Activated T-cell treated with anti-CD3 and anti-CD28 coated beads for 24 hours (primary cell): ENCODE measurements around the gene ZNF653.

Experiments used
- DNase-seq: peaks from one replicate; pipeline ENCODE4 v3.0.0-alpha.2; 2020; ENCODE audit warnings: low read depth

ZNF653 gene

DNA sequence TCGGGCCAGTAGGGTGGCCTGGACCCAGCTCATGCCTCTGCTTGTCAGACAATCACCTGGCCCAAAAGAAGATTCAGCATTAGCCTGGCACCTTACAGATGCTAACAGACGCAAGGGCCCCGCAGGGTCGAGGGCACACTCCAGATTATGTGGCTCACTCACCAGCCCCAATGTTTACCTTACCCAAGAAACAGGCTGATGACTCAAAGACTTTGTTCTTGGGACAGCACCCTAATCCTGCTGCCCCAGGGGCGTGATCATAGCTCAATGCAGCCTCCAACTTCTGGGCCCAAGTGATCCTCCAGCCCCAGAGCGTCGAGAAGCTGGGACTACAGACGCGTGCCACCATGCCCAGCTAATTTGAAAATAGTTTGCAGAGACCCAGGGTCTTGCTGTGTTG is 13.5 kb upstream of the ZNF653 start:
- DNase-seq, result no peak

DNA sequence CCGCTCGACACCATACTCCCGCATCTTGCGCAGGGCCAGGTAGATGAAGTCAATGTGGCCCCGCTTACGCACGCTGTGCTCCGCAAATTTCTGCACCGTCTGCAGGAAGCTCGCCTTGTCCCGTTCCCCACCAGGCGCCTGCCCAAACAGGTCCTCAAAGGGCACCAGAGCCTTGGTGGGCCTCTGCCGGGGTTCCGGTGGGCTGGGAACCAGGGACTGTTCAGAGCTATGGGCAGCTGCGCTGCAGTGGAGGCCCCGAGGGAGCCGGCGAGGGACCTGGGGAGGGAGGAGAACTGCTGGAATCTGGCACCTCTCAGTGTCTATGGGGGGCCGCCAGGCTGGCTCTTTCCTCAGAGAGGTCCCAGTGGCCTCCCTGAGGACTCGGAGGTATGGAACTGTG is 8.3 kb upstream of the ZNF653 start:
- no peak for DNase-seq

DNA sequence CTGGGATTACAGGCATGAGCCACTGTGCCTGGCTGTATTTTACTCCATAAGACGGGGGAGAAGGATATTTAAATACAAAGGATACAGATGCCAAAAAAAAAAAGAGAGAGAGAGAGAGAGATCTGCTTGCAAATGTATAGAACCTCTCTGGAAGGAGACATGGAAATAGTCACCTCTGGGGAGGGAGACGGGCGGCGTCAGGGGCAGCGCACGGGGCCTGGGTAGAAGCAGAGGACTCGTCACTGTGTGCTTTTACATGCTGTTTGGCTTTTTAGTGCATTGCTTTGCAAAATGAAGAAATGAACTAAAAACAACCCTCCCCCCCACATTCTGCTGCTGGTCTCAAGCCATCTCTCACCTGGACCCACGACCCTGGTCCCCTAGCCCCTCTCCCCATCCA is 4.8 kb upstream of the ZNF653 start:
- no peak for DNase-seq

DNA sequence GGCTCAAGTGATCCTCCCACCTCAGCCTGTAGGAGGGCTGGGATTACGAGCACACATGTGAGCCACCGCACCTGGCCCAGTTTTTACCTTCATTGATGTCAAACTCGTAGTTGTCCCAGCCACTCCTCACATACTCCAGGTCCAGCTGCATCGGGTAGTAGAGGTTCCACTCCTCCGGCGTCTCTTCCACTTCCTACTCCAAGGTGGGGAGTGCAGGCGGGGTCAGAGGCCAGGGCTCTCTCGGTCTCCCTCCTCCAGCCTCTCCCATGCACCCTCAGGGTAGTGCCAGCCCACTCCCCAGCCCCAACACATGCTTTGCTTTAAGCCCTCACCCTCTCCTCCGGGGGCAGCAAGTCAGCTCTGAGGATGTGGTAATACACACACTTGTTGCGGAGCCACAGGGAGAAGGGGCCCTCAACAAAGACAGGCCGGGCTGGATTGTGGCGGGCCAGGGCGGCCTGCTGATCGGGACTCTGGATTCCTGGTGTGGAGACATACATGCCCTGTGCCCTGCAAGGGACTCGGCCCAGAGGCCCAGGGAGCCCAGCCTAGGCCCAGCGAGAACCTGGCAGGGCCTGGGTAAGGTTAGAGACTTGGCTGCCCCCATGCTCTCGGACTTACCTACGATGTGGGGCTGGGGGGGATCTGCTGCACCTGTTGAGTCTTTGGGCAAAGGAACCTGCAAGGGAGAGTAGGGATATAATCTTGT is 1.9 kb upstream of the ZNF653 start:
- DNase-seq, result no peak

DNA sequence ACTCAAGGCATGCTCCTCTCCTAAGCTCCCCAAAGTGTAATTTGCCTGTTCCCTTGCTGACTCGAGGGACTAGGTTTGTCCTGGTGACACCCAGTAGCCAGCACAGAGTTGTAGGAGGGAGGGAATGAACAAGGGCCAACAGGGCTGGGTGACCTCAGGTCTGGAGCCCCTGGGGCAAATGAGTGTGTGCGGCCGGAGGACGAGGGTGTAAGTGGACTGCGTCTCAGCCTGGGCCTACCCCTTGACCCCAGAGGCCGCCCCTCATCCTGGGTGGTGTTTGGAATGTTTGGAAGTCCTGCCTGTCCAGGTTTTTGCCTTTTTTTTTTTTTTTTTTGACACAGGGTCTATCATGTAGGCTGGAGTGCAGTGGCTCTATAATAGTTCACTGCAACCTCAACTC is 1.3 kb upstream of the ZNF653 start:
- no peak for DNase-seq

DNA sequence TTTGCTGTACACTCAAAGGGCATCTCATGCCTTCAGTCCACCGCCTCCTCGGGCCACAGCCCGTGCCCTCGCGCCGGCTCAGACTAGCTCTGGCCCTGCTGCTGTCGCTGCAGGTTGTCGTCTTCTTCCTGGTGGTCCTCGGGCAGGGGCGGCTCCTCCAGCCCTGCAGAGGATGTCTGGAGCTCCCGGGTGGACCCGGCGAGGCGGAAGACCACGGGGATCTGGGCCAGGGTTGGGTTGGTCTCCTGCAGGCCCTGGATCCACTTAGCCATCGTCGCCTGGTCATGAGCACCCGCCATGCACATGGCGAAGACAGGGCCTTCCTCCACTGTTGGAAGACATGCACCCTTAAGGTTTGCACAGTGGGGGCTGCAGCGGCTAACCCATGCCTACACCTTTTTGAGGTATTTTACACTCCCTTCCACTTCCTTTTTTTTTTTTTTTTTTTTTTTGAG is 489 bp upstream of the ZNF653 start:
- DNase-seq, result no peak

DNA sequence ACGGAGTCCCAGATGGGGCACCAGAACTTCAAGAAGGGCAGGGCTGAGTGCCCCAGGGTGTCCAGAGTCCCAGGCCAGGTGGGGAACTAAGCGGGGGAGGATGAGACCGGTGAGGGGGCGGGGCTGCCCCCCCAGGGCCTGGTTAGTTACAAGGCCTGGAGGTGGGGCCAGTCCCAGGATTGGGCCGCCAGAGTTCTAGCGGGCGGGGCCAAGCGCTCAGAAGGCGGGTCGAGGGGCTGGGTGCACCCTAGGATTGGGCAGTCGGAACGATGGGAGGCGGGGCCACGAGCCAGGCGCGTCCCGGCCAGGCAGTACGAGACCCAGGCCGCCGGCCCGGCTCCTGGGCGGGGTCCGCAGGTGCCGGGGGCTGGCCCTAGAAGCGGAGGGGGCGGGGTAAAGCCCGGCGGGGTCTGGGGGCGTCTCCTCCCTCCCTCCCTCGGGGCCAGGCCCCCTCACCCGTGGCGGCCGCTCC is 571 bp downstream of the ZNF653 start:
- DNase-seq, result peak; percentile 94

DNA sequence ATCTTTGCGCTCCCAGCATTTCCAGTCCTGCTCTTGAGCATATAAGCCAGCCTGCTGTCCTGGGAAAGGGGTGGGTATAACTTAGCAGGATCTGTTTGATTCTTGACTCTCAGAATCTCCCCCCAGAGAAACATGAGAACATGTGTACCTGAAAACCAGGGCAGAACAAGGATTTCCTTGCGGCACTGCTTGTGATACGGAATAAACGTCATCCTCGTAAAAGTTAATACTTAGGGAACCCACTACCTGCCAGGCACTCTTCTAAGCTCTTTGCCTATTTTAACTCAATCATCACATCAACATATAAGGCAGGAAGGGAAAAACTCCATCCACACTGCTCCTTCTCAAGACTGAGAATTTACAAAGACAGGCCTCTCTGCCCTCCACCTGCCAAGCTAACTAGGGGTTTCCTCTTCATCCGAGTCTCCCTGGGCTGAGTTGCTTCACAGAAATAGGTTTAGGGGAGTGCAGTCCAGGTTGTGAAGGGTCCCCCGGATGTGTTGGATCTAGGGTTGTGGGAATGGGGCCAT is 1.1 kb downstream of the ZNF653 start:
- no peak for DNase-seq

DNA sequence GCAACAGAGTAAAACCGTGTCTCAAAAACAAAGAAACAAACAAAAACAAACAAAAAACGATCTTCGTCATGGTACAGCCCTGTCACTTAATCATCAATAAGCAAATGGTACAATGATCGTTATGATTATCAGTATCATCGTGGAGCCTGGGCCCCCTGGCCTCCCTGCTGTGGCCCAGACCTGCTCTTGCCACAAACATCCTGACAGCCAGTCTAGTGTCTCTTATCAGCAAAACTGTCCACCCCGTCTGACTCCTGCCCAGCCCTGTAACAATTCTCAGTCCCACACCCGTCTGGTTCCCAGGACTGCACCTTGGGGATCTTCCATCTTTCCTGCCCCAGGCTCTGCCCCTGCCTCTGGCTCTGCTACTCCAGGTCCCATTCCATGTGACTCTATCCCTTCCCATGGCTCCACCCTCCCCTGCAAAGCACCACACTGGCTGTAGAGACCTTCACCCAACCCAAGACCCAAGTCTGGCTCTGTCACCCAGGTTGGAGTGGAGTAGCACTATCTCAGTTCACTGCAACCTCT is 5.7 kb downstream of the ZNF653 start:
- no peak for DNase-seq

DNA sequence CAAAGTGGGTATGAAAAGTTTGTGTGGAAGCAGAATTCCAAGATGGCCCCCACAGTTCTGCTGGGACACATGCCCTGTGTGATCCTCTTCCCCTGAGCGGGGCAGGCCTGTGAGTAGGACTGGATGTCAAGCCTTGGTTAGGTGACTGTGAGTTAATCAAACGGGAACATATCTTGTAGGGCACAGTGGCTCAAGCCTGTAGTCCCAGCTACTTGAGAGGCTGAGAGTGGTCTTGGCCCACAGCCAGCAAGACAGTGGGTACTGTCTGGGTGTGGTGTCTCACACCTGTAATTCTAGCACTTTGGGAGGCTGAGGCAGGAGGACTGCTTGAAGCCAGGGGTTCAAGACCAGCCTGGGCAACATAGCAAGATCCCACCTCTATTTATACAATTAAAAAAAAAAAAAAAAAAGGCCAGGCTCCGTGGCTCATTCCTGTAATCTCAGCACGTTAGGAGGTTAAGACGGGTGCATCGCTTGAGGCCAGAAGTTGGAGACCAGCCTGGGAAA is 6.4 kb downstream of the ZNF653 start:
- no peak for DNase-seq

DNA sequence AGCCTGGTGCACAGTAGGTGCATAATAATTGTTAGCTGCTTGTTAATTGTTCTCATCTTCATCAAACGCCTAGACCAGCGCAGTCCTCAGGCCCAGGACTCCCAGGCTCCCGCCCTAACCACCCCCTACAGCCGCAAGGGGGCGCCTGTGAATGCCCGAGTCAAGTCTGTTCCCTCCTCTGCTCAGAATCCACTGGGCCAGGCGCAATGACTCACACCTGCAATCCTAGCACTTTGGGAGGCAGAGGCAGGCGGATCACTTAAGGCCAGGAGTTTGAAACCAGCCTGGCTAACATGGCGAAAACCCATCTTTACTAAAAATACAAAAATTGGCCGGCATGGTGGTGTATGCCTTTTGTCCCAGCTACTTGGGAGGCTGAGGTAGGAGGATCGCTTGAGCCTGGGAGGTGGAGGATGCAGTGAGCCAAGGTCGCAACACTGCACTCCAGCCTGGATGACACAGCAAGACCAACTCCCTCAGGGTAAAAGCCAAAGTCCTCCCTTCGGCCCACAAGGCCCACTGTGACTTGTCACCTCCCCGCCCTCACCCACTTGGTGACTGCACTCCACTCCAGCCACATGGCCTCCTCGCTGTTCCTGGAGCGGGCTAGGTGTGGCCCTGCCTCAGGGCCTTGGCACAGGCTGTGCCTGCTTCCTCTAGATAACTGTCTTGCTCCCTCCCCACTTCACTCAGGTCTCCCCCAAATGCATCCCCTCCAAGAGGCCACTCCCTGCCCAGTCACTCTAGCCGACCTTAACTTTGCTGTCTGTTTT is 9.1 kb downstream of the ZNF653 start:
- DNase-seq, result peak; percentile 45

DNA sequence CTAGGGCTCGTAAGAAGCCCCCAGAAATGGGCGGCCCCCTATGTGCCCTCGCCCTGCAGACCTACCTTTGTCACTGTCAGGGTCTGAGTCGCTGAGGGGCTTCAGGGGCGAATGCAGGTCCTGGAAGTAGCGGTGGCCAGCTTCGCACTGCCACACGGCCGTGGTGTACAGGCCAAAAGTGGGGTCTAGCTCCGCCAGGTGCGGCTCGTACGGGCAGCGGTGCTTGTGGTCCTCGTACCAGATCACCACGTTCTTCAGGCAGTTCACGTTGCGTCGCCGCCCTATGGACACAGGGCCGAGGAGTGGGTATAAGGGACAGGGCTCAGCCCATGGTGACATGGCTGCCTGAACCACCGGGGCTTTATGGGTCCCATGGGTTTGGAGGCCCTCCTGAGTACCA is 9.8 kb downstream of the ZNF653 start:
- DNase-seq, result no peak

DNA sequence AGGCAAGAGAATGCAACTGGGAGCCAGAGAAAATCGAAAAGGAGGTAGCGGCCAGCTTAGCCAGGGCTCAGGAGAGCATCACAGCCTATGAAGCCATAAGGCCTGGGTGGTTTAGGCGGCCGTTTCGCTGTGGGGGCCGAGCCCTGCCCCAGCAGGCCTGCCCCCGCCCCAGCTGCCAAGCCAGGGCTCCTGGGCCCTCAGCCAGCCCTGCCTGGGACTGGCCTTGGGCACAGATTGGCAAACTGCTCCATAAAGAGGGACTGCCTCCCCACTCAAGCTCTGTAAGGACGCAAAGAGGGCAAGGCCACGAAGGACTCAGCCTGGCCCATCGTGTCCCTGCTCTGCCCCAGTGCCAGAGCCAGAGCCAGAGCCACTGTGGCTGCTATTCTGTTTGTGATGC is 10.2 kb downstream of the ZNF653 start:
- DNase-seq, result no peak

DNA sequence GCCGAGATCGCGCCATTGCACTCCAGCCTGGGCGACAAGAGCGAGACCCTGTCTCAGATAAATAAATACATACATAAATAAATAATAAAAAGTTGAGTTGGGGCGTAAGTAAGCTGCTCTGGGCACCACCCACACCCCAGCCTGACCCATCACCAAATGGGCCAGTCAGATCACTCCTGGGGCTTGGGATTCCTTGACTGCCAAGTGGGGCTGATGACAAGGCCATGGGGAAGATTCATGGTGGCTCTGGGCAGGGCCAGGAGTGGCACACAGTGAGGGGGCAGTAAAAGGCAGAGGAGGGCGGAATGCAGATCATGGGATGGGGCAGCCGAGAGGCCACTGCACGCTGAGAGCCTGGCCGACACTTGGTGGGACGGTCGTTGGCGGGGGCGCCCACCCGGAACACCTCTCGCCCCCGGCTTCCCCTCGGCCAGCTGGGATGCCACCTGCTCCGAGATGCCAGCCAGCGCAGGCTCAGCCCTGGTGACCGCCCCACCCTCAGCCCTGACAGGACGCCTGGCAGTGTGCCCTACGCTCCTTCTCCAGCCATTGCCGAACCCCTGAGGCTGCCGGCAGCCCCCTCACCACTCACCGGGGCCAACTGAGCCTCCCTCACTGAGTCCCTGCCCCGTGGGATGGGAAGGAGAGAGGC is 10.9 kb downstream of the ZNF653 start:
- DNase-seq, result no peak

DNA sequence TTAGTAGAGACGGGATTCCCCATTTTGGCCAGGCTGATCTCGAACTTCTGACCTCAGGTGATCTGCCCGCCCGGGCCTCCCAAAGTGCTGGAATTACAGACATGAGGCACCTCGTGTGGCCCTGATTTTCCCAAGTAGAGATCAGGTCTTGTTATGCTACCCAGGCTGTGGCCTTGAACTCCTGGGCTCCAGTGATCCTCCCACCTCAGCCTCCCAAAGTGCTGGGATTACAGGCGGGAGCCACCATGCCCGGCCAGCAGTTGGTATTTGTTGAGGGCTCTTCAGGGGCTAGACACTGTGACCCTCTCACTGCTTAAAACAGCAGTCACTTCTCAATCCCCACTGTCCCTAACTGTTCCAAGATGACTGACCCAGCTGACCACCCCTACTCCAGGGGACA is 16.3 kb downstream of the ZNF653 start:
- no peak for DNase-seq

DNA sequence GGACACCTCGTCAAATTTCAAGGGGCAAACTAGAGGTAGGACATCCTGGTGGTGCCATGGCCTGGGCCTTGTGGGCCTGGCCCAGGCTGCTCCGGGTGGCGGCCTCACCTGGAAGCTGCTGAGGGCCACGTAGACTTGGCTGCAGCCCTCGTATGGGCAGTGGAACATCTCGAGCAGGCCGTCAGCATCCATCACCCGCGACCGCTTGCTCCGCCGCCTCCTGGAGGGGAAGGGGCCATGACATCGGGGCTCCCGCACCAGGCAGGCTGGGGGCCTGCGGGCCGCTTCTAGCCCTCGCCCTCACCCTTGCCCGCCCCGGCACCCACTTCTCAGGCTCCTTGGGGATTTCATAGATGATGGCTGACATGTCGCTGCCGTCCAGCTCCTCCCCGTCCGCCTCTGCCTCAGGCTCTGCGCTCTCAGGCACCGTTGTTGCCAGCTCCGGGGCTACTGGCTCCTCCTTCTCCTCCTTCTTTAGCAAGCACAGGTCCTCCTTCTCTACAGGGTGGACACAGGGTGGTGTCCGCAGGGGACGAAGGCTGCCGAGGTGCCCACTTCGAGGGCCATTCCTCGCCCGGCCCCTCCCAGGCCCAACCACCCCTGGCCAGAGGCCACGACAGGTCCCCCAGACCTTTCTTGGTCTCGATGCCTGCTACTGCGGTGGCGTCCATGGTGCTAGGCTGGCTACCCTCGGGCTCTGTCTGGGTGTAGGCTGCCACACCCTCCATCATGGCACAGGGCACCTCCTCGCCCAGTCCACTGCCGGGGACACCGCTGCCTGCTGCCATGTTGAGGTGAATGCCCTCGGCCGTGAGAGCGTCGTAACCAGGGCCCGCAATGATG is 18.8 kb downstream of the ZNF653 start:
- no peak for DNase-seq

DNA sequence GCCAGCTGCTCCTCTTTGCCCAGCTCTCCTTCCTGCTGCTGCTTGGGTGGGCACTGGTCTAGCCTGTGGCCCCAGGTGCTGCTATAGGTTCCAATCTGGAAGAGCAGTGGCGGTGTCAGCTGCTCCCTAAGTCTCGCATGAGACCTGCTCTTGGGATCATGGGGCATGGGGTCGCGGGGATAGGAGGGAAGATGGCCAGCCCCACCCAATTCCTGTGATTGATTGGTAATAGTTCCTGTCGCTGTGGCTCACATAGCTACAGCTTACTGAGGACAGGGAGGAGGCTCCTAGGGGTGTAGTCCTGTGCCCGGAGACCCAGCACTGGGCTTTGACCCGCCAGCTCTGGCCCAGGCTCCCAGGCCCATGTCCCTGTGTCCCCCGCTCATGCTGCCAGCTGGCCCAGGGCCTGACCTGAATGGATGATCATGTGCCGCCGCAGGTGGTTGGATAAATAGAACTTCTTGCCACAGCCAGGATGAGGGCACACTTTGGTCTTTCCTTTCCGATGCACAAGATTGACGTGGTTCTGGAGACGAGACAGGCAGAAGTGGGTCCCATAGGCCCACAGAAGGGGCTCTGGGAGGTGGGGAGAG is 20.3 kb downstream of the ZNF653 start:
- DNase-seq, result no peak

DNA sequence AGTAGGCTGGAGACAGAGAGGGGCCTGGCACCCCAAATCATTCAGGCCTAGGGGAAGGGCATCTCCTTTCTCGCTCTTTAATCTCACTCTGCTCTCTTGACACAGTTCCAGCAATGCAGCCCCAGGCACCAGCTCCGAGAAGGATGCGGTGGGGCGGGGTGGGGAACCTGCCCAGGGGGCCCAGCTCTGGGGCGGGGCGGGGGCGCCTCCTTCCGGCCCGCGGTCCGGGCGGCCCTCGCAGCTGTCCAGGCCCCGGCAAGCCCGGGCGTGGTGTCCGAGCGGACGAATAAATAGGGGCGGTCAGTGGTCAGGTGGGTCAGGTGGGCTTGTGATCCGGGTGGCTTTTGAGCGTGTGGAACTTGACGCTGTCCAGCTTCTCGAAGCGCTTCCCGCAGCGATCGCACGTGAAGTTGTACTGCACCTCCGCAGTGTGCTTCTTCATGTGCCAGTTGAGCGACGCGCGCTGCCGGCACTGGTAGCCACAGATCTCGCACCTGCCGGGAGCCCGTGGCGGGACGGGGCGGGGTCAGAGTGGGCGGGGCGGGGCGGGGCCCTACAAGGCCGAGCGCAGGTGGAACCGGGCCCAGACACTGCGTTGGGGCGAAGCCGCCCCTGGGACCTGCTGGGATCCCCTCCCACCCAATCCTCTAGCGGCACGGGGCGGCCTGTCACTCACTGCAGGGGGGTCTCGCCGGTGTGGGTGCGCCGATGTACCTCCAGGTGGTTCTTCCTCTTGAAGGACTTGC is 22.1 kb downstream of the ZNF653 start:
- no peak for DNase-seq

DNA sequence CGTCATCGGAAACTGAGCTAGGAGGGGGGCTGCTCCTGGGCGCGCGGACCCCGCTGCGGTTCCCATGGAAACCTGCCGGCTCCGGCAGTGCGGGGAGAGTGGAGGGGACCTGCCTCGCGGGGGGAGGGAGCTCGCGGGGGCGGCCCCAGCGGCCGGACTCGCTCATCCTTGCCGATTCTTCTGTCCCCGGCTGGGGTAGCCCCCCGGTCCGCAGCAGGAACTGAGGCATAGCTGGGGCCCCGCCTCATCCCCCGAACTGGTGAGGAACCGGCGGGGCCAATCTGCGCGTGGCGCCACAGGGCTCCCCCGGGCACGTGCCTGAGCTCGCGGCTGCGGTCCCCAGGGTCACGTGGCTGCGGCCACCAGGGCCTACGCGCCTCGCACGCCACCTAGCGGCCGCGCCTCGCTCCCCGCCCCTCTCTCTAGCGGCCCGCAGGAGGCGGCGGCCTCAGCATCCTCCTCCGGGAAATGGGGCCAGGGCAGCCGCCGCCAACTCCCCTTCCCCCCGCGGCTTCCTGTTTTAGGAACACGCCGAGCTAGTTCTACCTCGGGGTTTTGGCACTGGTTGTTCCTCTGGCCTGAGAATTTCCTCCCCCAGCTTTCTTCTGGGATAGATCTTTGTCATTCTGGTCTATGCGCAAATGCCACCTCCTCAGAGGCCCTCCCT is 23.1 kb downstream of the ZNF653 start:
- DNase-seq, result peak; percentile 83
